IPS-15b (cell line): ENCODE measurements around the gene CREBBP.
"Not testable (repeated sequence)": the region's sequence is repeated elsewhere in the genome, so short reads cannot be mapped to it uniquely, and the experiment has no call there.

Experiments used
- H3K27me3 ChIP-seq: one replicate; pipeline ENCODE4 v1.6.1; 2013; ENCODE audit warnings: low read length; ENCODE audit not compliant: control insufficient read depth, insufficient read depth
- H3K36me3 ChIP-seq: one replicate; pipeline ENCODE4 v1.6.1; 2013; ENCODE audit warnings: low read length; ENCODE audit not compliant: control insufficient read depth, insufficient read depth
- H3K4me1 ChIP-seq: one replicate; pipeline ENCODE4 v1.6.1; 2013; ENCODE audit warnings: mild to moderate bottlenecking, low read length; ENCODE audit not compliant: control insufficient read depth, insufficient read depth
- H3K4me3 ChIP-seq: one replicate; pipeline ENCODE4 v1.5.1; 2013; ENCODE audit warnings: low read depth, low read length
- H3K9ac ChIP-seq: one replicate; pipeline ENCODE4 v1.6.1; 2013; ENCODE audit warnings: low read depth, mild to moderate bottlenecking, low read length
- H3K9me3 ChIP-seq: one replicate; pipeline ENCODE4 v1.6.1; 2013; ENCODE audit warnings: mild to moderate bottlenecking, low read length; ENCODE audit not compliant: control insufficient read depth, insufficient read depth

CREBBP gene

DNA sequence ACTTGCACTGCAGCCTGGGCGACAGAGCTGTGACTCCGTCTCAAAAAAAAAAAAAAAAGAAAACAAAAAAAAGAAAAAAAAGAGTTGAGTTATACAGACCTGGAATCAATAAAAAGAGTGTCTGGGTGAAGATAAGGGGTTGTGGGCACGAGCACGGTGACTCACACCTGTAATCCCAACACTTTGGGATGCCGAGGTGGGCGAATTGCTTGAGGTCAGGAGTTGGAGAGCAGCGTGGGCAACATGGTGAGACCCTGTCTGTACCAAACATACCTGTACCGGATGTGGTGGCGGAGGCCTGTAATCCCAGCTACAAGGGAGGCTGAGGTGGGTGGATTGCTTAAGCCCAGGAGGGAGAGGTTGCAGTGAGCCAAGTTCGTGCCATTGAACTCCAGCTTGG lies 161.9 kb downstream of the CREBBP start:
- Histone ChIP-seq H3K9me3 (no peaks in the 10 kb centered on the region), H3K4me1 (no peaks in the 10 kb centered on the region), H3K27me3 (no peaks in the 10 kb centered on the region), H3K4me3 (no peak overlapping the region), H3K9ac (no peak overlapping the region), H3K36me3 (peaks cover 3% of the 10 kb centered on the region)

DNA sequence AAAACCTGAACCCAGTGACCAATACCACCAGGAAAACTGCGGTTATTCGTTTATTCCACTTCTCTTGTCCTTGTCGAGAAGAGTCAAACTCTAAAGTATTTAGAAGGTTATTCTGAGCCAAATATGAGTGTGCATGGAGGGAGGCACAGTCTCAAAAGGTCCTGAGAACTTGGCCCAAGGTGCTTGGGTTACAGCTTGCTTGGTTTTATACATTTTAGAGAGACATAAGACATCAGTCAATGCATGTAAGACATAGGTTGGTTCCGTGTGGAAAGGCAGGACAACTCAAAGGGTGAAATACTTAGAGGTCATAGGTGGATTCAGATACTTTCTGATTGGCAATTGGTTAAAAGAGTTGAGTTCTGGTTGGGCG lies 162.5 kb downstream of the CREBBP start:
- Histone ChIP-seq H3K9me3 (no peaks in the 10 kb centered on the region), H3K4me1 (no peaks in the 10 kb centered on the region), H3K4me3 (peak overlapping the region; percentile 80), H3K9ac (peak overlapping the region; percentile 70), H3K36me3 (peaks cover 3% of the 10 kb centered on the region), H3K27me3 (no peaks in the 10 kb centered on the region)

DNA sequence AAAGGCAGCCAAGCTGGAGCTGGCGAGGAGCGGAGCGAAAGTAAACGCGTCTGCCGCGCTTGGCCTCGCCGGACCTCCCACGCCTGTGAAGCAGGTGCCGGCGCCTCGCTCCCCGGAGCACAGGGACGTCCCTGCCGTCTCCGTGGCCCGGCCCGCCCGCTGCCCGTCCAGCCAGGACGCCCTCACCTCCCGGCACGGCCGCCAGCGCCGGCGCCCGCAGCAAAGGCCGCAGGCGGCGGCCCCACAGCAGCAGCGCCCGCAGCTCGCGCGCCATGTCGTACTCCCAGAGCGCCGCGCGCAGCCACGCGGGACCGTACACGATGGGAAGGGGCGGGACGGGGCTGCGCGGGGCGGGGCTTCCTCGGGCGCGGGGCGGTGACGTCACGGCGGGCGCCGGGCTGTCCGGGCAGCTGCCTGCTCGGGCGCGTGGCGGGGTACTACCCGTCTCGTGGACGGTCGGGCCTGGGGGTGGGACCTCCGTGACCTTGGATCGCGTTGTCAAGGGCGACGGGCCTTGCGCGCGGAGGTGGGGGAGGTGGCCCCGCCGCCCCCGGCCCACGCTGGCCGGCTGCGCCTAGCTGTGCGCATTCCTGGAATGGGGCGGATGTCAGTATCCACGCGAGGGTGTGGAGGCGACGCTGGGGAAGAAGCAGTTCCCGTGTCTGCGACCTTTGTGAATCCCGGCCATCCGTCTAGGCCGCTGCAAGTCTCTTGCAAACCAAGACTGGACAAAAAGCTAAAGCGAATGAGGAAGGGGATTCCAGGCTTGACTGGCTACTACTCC lies 163.1 kb downstream of the CREBBP start, which contains the start of gene TRAP1:
Gene TRAP1, minus strand, starts transcription at position 290 of the 784 bp plus-strand sequence. Its CDS starts 16 bp downstream, at position 274.
- peaks cover 3% of the 10 kb centered on the region for H3K36me3 ChIP-seq
- no peaks in the 10 kb centered on the region for H3K27me3 ChIP-seq
- peak within 1 kb of the TSS; percentile 79 for H3K9ac ChIP-seq
- no peaks in the 10 kb centered on the region for H3K9me3 ChIP-seq
- H3K4me3 ChIP-seq: peak within 1 kb of the TSS; percentile 80
- peaks cover under 1% of the 10 kb centered on the region for H3K4me1 ChIP-seq

DNA sequence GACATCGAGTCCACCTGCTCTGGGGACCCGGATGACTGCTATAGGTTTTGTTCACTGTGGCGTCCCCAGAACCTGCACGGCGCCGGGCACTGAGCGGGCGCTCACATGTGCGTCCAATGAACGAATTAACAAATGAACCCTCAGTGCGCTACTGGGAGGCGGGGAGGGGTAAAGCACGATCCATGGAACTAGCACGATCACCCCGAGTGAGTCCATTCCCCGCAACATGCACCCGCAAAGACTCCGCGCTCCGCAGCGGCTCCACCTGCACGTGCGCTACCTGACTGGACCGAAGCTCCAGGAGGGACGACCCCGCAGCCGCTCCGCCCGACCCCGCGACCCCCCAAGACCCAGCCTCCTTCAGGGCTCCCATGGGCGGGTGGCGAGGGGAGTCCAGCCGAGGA lies 163.7 kb downstream of the CREBBP start:
- Histone ChIP-seq H3K9ac (peak overlapping the region; percentile 79), H3K4me1 (peaks cover 3% of the 10 kb centered on the region), H3K9me3 (no peaks in the 10 kb centered on the region), H3K4me3 (peak overlapping the region; percentile 80), H3K27me3 (no peaks in the 10 kb centered on the region), H3K36me3 (peaks cover 3% of the 10 kb centered on the region)

DNA sequence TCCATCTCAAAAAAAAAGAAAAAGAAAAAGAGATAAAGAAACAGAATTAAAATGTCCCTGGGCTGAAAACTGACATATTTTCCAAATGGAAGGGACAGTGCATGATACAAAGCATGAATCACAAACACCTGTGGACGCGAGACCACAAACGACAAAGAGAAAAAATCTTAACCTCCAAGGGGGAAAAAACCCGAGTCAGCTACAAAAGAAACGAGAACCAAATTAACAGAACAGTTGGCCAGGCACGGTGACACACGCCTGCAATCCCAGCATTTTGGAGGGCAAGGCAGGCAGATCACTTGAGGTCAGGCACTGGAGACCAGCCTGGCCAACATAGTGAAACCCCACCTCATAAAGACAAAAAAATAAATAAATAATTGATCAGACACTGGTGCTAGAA lies 165.1 kb downstream of the CREBBP start:
- H3K36me3 ChIP-seq: peaks cover 3% of the 10 kb centered on the region
- H3K4me3 ChIP-seq: no peak overlapping the region
- H3K27me3 ChIP-seq: no peaks in the 10 kb centered on the region
- peaks cover 3% of the 10 kb centered on the region for H3K4me1 ChIP-seq
- H3K9ac ChIP-seq: no peak overlapping the region
- H3K9me3 ChIP-seq: no peaks in the 10 kb centered on the region

DNA sequence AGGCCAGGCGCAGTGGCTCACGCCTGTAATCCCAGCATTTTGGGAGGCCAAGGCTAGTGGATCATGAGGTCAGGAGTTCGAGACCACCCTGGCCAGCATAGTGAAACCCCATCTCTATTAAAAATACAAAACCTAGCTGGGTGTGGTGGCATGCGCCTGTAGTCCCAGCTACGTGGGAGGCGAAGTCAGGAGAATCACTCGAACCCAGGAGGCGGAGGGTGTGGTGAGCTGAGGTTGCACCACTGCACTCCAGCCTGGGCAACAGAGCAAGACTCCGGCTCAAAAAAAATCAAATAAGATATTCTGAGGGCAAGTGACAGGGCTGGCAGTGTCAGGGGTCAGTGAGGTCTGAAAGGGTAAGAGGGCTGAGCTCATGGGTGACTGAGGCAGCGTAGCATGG lies 166.1 kb downstream of the CREBBP start:
- not testable (repeated sequence) for H3K9ac ChIP-seq, H3K4me3 ChIP-seq, H3K4me1 ChIP-seq, H3K9me3 ChIP-seq, H3K27me3 ChIP-seq, H3K36me3 ChIP-seq

DNA sequence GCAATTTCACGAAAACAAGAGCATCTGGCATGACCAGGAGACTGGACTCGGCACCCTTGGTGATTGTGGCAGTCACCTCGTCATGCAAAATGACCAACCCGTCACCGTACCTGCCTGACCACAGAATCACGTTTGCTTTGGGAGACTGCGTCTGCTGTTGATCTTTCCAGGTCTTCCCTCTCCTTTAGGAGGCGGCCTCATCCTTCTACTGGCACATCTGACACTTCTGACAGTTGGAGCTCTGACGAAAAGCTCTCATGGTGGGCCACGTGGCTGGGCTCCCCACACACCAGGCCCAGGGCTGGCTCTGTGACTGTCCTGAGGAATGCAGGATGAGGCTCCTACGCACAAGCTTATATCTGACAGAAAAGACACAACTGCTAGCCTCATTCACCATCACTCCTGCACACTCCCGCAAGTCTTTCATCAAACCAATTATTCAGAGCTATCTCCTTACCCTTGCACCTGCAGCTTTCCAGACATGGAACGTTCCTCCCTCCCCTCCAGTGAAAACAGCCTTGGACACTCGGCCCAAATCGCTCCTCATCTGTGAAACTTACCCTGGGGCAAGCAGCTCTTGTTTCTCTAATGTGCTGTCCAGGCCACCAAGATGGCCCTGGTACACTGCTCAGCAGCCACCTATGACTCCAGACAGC lies 166.8 kb downstream of the CREBBP start:
- peaks cover 3% of the 10 kb centered on the region for H3K36me3 ChIP-seq
- no peaks in the 10 kb centered on the region for H3K27me3 ChIP-seq
- peak overlapping the region; percentile 4 for H3K9ac ChIP-seq
- H3K4me3 ChIP-seq: no peak overlapping the region
- no peaks in the 10 kb centered on the region for H3K9me3 ChIP-seq
- H3K4me1 ChIP-seq: peaks cover 3% of the 10 kb centered on the region

DNA sequence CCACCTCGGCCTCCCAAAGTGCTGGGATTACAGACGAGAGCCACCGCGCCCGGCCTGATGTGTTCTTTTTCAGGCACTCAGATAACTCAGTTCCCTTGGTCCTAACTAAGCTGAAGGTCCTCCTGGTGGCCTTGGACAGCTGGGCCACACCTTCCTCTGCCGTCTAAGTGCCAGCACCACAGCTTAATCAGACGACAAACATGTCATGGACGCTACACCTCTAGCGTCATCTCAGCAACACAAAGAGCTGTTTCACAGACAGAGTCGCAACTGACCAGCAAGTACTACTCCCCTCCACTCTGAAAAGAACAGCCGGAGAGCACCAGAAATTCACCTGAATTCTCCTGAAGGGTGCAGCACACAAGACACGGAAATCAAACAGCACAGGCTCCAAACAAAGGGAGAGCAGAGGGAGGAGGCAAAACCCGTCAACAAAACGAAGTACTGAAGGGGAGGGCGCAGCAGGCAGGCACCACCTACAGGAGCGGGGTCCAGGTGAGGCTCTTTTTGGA lies 167.6 kb downstream of the CREBBP start:
- H3K36me3 ChIP-seq: peaks cover 3% of the 10 kb centered on the region
- no peak overlapping the region for H3K4me3 ChIP-seq

DNA sequence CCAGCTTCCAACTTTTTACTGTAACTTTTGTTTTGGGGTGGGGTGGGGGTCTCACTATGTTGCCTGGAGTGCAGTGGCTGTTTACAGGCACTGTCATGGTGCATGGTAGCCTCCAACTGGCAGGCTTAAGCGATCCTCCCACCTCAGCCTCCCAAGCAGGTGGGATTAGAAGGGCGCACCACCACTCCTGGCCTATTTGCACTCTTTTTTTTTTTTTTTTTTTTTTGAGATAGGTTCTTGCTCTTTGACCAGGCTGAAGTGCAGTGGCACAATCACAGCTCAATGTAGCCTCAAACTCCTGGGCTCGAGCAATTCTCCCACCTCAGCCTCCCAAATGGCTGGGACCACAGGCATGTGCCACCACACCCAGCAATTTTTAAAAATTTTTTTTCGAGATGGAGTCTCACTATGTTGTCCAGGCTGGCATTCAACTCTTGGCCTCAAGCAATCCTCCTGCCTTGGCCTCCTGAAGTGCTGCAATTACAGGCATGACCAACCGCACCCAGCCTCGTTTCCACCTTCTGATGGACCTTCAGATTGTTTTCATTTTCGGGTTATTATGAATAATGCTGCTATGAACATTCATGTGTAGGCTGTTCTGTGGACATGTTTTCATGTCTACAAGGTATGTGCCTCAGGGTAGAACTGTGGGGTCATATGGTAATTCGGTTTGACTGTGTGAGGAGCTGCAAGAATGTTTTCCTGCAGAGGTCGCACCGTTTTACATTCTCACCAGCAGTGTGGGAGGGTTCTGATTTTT lies 174.1 kb downstream of the CREBBP start:
- H3K4me1 ChIP-seq: no peaks in the 10 kb centered on the region
- no peak overlapping the region for H3K4me3 ChIP-seq
- H3K36me3 ChIP-seq: no peaks in the 10 kb centered on the region
- H3K9ac ChIP-seq: no peak overlapping the region
- no peaks in the 10 kb centered on the region for H3K9me3 ChIP-seq
- no peaks in the 10 kb centered on the region for H3K27me3 ChIP-seq

More for the DNA sequence above, 167.6 kb downstream of the CREBBP start:
- no peaks in the 10 kb centered on the region for H3K27me3 ChIP-seq
- H3K9ac ChIP-seq: no peak overlapping the region
- no peaks in the 10 kb centered on the region for H3K9me3 ChIP-seq
- H3K4me1 ChIP-seq: peaks cover 3% of the 10 kb centered on the region

DNA sequence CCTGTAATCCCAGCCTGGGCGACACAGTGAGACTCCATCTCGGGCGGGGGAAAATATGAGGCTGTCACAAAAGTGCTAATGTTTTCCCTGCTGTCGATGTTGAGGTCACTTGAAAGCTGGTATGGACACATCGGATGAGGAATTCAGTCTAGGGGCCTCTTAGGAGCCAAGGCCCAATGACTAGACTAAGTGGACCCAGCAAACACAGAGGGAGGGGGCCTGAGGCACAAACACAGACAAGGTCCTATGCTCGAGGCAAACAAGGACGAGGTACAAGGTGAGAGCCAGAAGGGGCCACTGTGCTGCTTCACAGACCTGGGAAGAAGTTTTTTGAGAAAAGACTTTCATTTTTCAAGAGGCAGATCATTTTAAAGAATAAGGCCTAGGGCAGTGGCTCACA lies 178.4 kb downstream of the CREBBP start:
- Histone ChIP-seq H3K4me1 (no peaks in the 10 kb centered on the region), H3K9me3 (no peaks in the 10 kb centered on the region), H3K36me3 (no peaks in the 10 kb centered on the region), H3K9ac (no peak overlapping the region), H3K4me3 (no peak overlapping the region), H3K27me3 (no peaks in the 10 kb centered on the region)

DNA sequence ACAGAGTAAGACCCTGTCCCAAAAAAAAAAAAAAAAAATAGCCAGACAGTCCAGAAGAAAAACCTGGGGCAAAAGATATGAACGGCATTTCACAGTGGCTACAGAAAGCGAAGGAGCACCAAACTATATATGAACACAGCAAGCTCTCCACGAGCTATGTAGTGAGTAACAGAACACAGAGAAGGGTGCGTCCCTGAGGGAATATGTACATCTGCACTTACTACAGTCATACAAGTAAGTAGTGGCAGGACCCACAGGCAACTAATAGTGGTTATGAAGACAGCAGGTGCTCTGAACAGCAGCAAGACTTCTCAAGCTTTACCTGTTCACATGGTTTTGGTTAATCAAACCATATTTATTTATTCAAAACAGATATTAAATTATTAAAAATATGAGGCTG lies 179.0 kb downstream of the CREBBP start:
- no peaks in the 10 kb centered on the region for H3K4me1 ChIP-seq
- no peaks in the 10 kb centered on the region for H3K9me3 ChIP-seq
- no peak overlapping the region for H3K9ac ChIP-seq
- H3K27me3 ChIP-seq: no peaks in the 10 kb centered on the region
- no peak overlapping the region for H3K4me3 ChIP-seq
- H3K36me3 ChIP-seq: no peaks in the 10 kb centered on the region
